H54 (cell line): ENCODE results near the gene PLXNA2.

ENCODE experiments used
- DNase-seq: peaks from one replicate; pipeline ENCODE4 v3.0.0; 2011; ENCODE audit warnings: low spot score, mixed read lengths; ENCODE audit not compliant: insufficient read length
- FAIRE-seq: peaks from 3 replicates; lab custom pipeline; 2011; peaks lifted over from hg19 to GRCh38; lab: Jason Lieb, UNC
- POLR2A ChIP-seq: IDR thresholded peaks from 2 replicates; pipeline ENCODE4 v1.6.1; 2011; ENCODE audit warnings: low read depth, mild to moderate bottlenecking, low read length

Gene PLXNA2

GRCh38 chr1:208217781-208218180, 26.4 kb downstream of the PLXNA2 start:
- no peak for FAIRE-seq
- TF ChIP-seq POLR2A = no peak
- no peak for DNase-seq

GRCh38 chr1:208216806-208217205, 27.4 kb downstream of the PLXNA2 start:
- no peak for TF ChIP-seq POLR2A
- no peak for DNase-seq
- no peak for FAIRE-seq

GRCh38 chr1:208216062-208216461, 28.1 kb downstream of the PLXNA2 start:
- FAIRE-seq (no peak), DNase-seq (no peak)

DNA sequence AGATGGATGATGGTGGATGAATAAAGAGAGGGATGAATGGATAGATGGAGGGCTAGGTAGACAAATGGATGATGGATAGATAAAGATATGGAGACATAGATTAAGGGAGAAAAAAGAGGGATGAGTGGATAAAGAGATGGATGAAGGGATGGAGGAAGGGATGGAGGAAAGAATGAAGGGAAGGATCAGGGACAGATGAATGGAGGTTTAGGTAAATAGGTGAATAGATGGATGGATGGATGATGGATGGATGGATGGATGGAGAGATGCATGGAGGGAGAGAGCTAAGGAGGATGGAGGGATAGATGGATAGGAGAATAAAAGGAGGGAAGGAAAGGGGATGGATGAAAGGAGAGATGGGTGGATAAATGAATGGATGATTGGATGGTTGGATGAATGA, 28.8 kb downstream of the PLXNA2 start:
- FAIRE-seq (no peak), DNase-seq (no peak)
- no peak for TF ChIP-seq POLR2A

More at GRCh38 chr1:208216062-208216461, 28.1 kb downstream of the PLXNA2 start:
- no peak for TF ChIP-seq POLR2A

DNA sequence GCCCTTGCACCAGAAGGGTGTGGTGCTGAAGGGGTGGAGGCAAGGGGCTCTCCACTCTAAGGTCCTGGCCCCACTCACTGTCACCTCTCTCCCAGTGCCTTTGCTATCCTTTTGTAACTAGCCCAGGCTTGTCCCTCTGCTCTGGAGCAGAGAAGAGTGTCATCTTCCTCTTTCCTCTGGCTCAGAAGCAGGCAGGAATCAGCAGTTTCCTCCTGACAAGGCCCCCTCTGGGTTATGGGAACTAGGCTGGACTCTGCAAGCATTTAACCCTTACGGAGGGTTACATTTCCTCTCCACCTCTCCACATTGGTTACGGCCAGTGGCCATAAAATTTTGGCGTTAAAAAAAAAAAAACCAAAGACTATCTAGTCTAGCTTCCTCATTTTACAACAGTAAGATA, 30.4 kb downstream of the PLXNA2 start:
- TF ChIP-seq POLR2A = no peak
- no peak for DNase-seq
- FAIRE-seq = no peak

GRCh38 chr1:208212893-208213292, 31.3 kb downstream of the PLXNA2 start:
- DNase-seq (no peak), FAIRE-seq (no peak)
- TF ChIP-seq POLR2A = no peak

- DNase-seq = no peak
- no peak for TF ChIP-seq POLR2A
- FAIRE-seq = no peak
Measured at GRCh38 chr1:208211921-208212843, 32.0 kb downstream of the PLXNA2 start.

GRCh38 chr1:208209896-208210589, 34.1 kb downstream of the PLXNA2 start:
- DNase-seq = no peak
- no peak for FAIRE-seq

GRCh38 chr1:208209286-208209685, 34.9 kb downstream of the PLXNA2 start:
- TF ChIP-seq POLR2A = no peak
- FAIRE-seq (no peak), DNase-seq (no peak)

More at GRCh38 chr1:208209896-208210589, 34.1 kb downstream of the PLXNA2 start:
- no peak for TF ChIP-seq POLR2A

GRCh38 chr1:208208132-208208487, 36.1 kb downstream of the PLXNA2 start:
- FAIRE-seq (no peak), DNase-seq (no peak)
- TF ChIP-seq POLR2A = no peak

- FAIRE-seq = no peak
Measured at GRCh38 chr1:208207388-208208131, 36.6 kb downstream of the PLXNA2 start.

DNA sequence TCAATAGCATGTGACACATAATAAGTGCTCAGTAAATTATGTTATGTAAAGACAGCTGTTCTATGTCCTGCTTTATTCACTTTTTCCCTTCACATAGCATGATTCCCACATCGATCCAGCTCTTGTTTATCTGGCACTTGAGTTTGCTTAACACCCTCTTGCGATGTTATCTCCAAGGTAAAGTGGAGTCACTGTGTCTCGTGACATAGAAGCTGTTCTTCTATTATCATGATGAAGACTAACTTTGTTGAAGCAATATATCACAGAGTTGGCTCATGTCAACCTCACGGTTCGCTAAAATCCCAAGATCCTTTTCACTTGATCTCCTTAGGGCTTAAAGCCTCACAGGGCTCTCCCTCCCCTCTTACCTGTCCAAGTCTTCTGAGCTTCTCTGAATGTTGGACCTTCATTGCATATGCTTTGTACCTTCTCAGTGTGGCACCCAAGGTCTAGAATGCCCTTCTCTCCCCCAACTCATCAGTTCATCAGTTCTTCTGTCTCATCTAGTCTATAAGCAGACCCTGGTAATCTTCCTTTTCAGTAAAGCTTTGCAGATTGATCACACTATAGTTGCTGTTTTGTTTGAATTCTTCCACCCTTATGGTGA, 38.0 kb downstream of the PLXNA2 start:
- no peak for DNase-seq
- TF ChIP-seq POLR2A = no peak
- FAIRE-seq = no peak

More at GRCh38 chr1:208207388-208208131, 36.6 kb downstream of the PLXNA2 start:
- no peak for TF ChIP-seq POLR2A
- peak; percentile 66 for DNase-seq
